Neural cell (in vitro differentiated cells): Measurements from ENCODE around the gene COL23A1.

Experiments
- EP300 ChIP-seq: fragments of 450-650 bp; conservative IDR thresholded peaks from 2 replicates; pipeline ENCODE4 v1.6.1; 2014; ENCODE audit warnings: antibody characterized with exemption, mild to moderate bottlenecking, moderate library complexity; ENCODE audit not compliant: poor library complexity, severe bottlenecking
- EZH2 ChIP-seq: fragments of 200-600, 300-800 bp; shearing (Covaris generic), sonication (generic); IDR thresholded peaks from 2 replicates; pipeline ENCODE4 v1.6.1; 2014; ENCODE audit warnings: antibody characterized with exemption, low read length, borderline replicate concordance, mild to moderate bottlenecking; ENCODE audit not compliant: insufficient read depth, poor library complexity, severe bottlenecking
- MXI1 ChIP-seq: fragments of 450-650 bp; conservative IDR thresholded peaks from 2 replicates; pipeline ENCODE4 v1.6.1; 2014; ENCODE audit warnings: antibody characterized with exemption, mild to moderate bottlenecking; ENCODE audit not compliant: poor library complexity, severe bottlenecking
- POLR2AphosphoS5 ChIP-seq: IDR thresholded peaks from 2 replicates; pipeline ENCODE4 v1.6.1; 2012
- RAD21 ChIP-seq: fragments of 450-650 bp; conservative IDR thresholded peaks from 2 replicates; pipeline ENCODE4 v1.6.1; 2014; ENCODE audit warnings: antibody characterized with exemption, mild to moderate bottlenecking, moderate library complexity
- SMC3 ChIP-seq: fragments of 450-650 bp; conservative IDR thresholded peaks from 2 replicates; pipeline ENCODE4 v1.6.1; 2014; ENCODE audit warnings: antibody characterized with exemption, mild to moderate bottlenecking, moderate library complexity; ENCODE audit not compliant: poor library complexity
- TAF1 ChIP-seq: IDR thresholded peaks from 2 replicates; pipeline ENCODE4 v1.6.1; 2012; ENCODE audit warnings: low read depth
- TF ChIP-seq, protein P1 (sequence below): fragments of 450-650 bp; IDR thresholded peaks from 2 replicates; pipeline ENCODE4 v1.5.1; 2014; ENCODE audit warnings: antibody characterized with exemption, mild to moderate bottlenecking, moderate library complexity; ENCODE audit not compliant: poor library complexity, severe bottlenecking

DNA sequence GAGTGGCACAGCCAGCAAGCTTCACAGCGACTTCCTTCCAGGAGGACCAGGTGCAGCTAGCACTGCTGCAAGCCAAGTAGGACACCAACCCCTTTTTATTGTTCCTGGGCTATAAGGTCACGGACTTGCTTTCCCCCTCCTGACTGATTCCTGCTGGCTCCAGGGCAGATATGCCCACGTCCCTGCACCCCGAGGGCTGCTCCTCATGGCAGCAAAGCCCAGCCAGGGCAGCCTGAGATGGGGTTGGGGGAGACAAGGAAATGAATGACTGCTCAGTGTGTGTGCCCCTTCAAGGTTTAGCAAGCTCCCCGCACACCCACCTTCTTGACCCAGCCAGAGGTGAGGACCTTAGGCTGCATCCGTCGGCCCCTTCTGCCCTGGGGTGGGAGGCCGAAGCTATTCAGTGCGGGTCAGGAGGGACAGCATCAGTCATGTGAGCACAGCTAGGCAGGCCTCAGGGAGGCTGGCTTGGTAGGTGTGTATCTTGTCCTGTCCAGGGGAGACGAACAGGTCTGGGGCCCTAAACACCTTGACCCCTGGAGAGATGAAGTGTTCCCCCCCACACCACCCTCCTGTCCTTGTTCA, 221.4 kb downstream of the COL23A1 start:
- TF ChIP-seq, protein P1, sequence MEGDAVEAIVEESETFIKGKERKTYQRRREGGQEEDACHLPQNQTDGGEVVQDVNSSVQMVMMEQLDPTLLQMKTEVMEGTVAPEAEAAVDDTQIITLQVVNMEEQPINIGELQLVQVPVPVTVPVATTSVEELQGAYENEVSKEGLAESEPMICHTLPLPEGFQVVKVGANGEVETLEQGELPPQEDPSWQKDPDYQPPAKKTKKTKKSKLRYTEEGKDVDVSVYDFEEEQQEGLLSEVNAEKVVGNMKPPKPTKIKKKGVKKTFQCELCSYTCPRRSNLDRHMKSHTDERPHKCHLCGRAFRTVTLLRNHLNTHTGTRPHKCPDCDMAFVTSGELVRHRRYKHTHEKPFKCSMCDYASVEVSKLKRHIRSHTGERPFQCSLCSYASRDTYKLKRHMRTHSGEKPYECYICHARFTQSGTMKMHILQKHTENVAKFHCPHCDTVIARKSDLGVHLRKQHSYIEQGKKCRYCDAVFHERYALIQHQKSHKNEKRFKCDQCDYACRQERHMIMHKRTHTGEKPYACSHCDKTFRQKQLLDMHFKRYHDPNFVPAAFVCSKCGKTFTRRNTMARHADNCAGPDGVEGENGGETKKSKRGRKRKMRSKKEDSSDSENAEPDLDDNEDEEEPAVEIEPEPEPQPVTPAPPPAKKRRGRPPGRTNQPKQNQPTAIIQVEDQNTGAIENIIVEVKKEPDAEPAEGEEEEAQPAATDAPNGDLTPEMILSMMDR, result no peak
- TF ChIP-seq POLR2AphosphoS5, result no peak
- no peak for TF ChIP-seq EP300
- TF ChIP-seq EZH2, result no peak
- no peak for TF ChIP-seq TAF1
- TF ChIP-seq MXI1, result no peak
- TF ChIP-seq RAD21, result no peak
- no peak for TF ChIP-seq SMC3
